ENCODE results near the gene LRRC56.

DNA sequence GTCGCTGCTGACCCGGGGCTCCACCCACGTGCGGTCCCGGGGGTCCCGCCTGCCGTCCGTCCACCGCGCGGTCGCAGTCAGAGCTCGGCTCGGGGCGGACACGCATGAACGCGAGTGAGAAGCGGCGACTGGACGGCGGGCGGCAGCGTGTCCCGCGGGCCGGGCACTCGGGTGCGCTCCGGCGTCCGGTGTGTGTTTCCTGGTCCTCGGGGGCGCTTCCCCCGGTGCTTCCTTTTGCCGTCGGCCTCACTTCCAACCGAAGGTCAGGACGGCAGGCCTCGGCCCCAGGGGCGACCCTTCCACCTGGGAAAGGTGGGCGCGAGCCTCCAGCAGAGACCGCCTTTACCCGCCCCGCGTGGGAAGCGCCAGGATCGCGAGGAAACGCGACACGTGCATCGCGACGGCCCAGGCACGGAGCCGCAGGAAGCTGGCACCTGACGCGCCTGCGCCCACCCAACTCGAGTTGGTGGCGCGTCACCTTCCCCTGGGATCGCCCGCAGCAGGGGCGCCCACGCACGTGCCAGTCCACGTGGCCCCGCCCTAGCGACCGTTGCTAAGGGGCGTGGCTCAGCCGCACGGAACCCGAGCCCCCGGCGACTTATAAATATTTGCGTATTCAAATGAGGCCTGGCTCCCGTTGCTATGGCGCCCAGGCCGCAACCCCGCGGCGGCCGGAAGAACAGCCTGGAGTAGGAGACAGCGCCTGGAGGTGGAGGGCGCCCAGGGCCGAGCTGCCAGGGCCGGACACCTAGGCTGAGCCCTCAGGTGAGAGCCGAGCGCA is at the start of gene LRRC56:
- TF ChIP-seq, protein P1, sequence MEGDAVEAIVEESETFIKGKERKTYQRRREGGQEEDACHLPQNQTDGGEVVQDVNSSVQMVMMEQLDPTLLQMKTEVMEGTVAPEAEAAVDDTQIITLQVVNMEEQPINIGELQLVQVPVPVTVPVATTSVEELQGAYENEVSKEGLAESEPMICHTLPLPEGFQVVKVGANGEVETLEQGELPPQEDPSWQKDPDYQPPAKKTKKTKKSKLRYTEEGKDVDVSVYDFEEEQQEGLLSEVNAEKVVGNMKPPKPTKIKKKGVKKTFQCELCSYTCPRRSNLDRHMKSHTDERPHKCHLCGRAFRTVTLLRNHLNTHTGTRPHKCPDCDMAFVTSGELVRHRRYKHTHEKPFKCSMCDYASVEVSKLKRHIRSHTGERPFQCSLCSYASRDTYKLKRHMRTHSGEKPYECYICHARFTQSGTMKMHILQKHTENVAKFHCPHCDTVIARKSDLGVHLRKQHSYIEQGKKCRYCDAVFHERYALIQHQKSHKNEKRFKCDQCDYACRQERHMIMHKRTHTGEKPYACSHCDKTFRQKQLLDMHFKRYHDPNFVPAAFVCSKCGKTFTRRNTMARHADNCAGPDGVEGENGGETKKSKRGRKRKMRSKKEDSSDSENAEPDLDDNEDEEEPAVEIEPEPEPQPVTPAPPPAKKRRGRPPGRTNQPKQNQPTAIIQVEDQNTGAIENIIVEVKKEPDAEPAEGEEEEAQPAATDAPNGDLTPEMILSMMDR (conservative IDR thresholded peaks at IDR 0.05; ENCODE audit: low read depth in 2 of 2): 0 out of 4 replicates have a peak, but pooled peaks of 1 of the 2 experiments have one; percentile 2
- TF ChIP-seq EZH2 (IDR thresholded peaks at IDR 0.05; ENCODE audit: low read depth, unreplicated experiment): no peak

All from GM23338 (cell line).